Keratinocyte (primary cell): ENCODE measurements around the gene POMP.

Experiments
- CTCF ChIP-seq, 3 experiments: IDR thresholded peaks in 1 of 3; conservative IDR thresholded peaks in 1 of 3; optimal IDR thresholded peaks in 1 of 3; 2 replicates in 2 of 3; 3 replicates in 1 of 3; pipeline versions ENCODE3 to v1.5.1; 2011; ENCODE audit warnings: low read length in 3 of 3, mild to moderate bottlenecking in 3 of 3, moderate library complexity in 2 of 3, control low read depth in 1 of 3, inconsistent platforms in 1 of 3; ENCODE audit not compliant: insufficient read depth in 2 of 3; ENCODE audit errors: extremely low read depth in 1 of 3
- EZH2 ChIP-seq: IDR thresholded peaks from one replicate; pipeline ENCODE4 v1.6.1; 2012; ENCODE audit warnings: inconsistent platforms, mild to moderate bottlenecking, low read length, moderate library complexity

GRCh38 chr13:28717170-28717569, 58.2 kb downstream of the POMP start:
- TF ChIP-seq CTCF (optimal IDR thresholded peaks at IDR 0.05 in 1 of 3, IDR thresholded peaks at IDR 0.05 in 1 of 3, conservative IDR thresholded peaks at IDR 0.05 in 1 of 3; ENCODE audit: extremely low read depth in 1 of 3, insufficient read depth in 2 of 3, low read length in 3 of 3) (no peak), EZH2 (no peak)
